Measurements from ENCODE around the gene MED12L. TPM values are rescaled to one million over a fixed set of nuclear protein-coding genes. Genes with fewer than 3 reads are reported as not detected.

Gene MED12L
- total and polyA plus RNA-seq, 9 of the 15 experiments (the other 6 are each of a cell fraction or from before 2014, with no cell fraction given), result not detected

DNA sequence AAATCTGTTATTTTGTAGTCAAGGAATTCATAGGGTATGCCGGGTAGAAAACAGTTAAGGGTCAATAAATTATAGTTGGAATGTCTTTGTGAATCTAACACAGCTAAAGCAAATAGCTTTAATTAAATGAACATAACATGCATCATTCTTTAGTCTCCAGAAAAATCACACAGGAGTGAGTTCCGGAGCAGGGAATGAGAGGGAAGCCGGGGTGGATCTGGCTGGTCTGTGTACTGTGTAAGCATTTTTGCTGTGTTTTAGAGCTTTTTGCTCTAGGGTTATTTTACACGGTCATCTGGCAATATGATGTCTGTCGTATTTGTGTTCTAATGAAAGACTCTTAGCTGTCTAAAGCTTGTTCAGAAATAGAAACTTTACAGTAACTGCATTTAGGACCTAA is 57.5 kb downstream of the MED12L start:
- BruUV-seq (replicated peaks), result no TSS peak
- FAIRE-seq (no peak), ATAC-seq (no peak), DNase-seq (ENCODE audit: extremely low read depth in 1 of 4, low spot score in 3 of 4) (no peak)
- no peak overlapping the region for H2AFZ ChIP-seq (ENCODE audit: low read depth, low read length)
- TF ChIP-seq KDM2B (CRISPR knock-in tag; IDR thresholded peaks at IDR 0.05), result no peak
- no peak for TF ChIP-seq CC2D1A (IDR thresholded peaks at IDR 0.05)
- TF ChIP-seq ARNT (IDR thresholded peaks at IDR 0.05), result no peak
- TF ChIP-seq NR1H2 (CRISPR knock-in tag; IDR thresholded peaks at IDR 0.05), result no peak
- no peak for TF ChIP-seq CBFB (CRISPR knock-in tag; IDR thresholded peaks at IDR 0.05)
- no peak for TF ChIP-seq ZNF785 (CRISPR knock-in tag; IDR thresholded peaks at IDR 0.05)
- no peak for TF ChIP-seq ZNF280B (CRISPR knock-in tag; IDR thresholded peaks at IDR 0.05)
- TF ChIP-seq, protein P1, sequence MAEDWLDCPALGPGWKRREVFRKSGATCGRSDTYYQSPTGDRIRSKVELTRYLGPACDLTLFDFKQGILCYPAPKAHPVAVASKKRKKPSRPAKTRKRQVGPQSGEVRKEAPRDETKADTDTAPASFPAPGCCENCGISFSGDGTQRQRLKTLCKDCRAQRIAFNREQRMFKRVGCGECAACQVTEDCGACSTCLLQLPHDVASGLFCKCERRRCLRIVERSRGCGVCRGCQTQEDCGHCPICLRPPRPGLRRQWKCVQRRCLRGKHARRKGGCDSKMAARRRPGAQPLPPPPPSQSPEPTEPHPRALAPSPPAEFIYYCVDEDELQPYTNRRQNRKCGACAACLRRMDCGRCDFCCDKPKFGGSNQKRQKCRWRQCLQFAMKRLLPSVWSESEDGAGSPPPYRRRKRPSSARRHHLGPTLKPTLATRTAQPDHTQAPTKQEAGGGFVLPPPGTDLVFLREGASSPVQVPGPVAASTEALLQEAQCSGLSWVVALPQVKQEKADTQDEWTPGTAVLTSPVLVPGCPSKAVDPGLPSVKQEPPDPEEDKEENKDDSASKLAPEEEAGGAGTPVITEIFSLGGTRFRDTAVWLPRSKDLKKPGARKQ (CRISPR knock-in tag; IDR thresholded peaks at IDR 0.05), result no peak
- no peak for TF ChIP-seq GABPB2 (CRISPR knock-in tag; conservative IDR thresholded peaks at IDR 0.05)
- TF ChIP-seq ZFP1 (CRISPR knock-in tag; IDR thresholded peaks at IDR 0.05), result no peak
- no peak for TF ChIP-seq ZNF79 (CRISPR knock-in tag; IDR thresholded peaks at IDR 0.05; ENCODE audit: low read depth)
- TF ChIP-seq BMI1 (IDR thresholded peaks at IDR 0.05; ENCODE audit: low read length), result no peak
- no peak for TF ChIP-seq TFAP4 (CRISPR knock-in tag; IDR thresholded peaks at IDR 0.05; ENCODE audit: borderline replicate concordance)
- TF ChIP-seq ELF2 (CRISPR knock-in tag; IDR thresholded peaks at IDR 0.05), result no peak
- H3K79me2 ChIP-seq (ENCODE audit: control insufficient read depth, insufficient read depth, low read length), result no peaks in the 10 kb centered on the region
- H3K9ac ChIP-seq (ENCODE audit: insufficient read depth in 1 of 2, low read depth in 2 of 2, low read length in 2 of 2), result no peak overlapping the region
- H3K27ac ChIP-seq (ENCODE audit: extremely low read depth, low read depth, low read length), result no peak overlapping the region
- ChIA-PET POLR2A (interaction anchor here (0.6 to 1.3 kb wide), 3 partner anchors 10 to 394 kb away, joined by 3 to 4 read pairs (median 3); no protein-coding TSS in a partner anchor), CTCF (ENCODE audit: low intra/inter-chr PET ratio) (no interaction called here)
- no peaks in the 10 kb centered on the region for H3K9me3 ChIP-seq (replicated peaks; ENCODE audit: control insufficient read depth, insufficient read depth, low read depth, low read length)
- no peaks in the 10 kb centered on the region for H3K4me1 ChIP-seq (replicated peaks in 1 of 2; ENCODE audit: control insufficient read depth in 2 of 2, insufficient read depth in 2 of 2, low read length in 2 of 2)
- in situ Hi-C loops (cut with MboI) (loop anchor here (25.0 kb wide), 1 partner anchor 631 kb away; no protein-coding TSS in a partner anchor), intact Hi-C loops (cut with micrococcal nuclease) (no loop called here)
- H3K27me3 ChIP-seq (ENCODE audit: control insufficient read depth in 2 of 2, insufficient read depth in 2 of 2, low read length in 2 of 2), result peaks cover 11 to 14% of the 10 kb centered on the region in 2 experiments; a peak in 4 of 5 replicates
- under 1% methylated on average over 5 of the region's 5 CpGs for WGBS (ENCODE audit: insufficient coverage, low coverage, missing lambda C conversion rate)
- no peaks in the 10 kb centered on the region for H3K36me3 ChIP-seq (ENCODE audit: control insufficient read depth, insufficient read depth, low read length)
- H3K4me2 ChIP-seq (ENCODE audit: insufficient read depth, low read length), result no peak overlapping the region
- H3K4me3 ChIP-seq, result no peak overlapping the region
- H3K9me1 ChIP-seq (ENCODE audit: control insufficient read depth, insufficient read depth, low read length), result no peaks in the 10 kb centered on the region
- H4K20me1 ChIP-seq (replicated peaks; ENCODE audit: control insufficient read depth, insufficient read depth, low read length), result no peaks in the 10 kb centered on the region; the same call in 1 of the 2 replicates

Measured in K562 (cell line).